Stimulated activated CD8-positive, alpha-beta memory T cell treated with anti-CD3 and anti-CD28 coated beads, Interleukin-12 subunit alpha, Interleukin-12 subunit beta, amount 100 ng/mL, for 24 hours (primary cell): ENCODE results near the gene SERTAD1.

Source experiments
- DNase-seq: peaks from one replicate; pipeline ENCODE4 v3.0.0-alpha.2; 2020; ENCODE audit errors: extremely low read depth

Gene SERTAD1

DNA sequence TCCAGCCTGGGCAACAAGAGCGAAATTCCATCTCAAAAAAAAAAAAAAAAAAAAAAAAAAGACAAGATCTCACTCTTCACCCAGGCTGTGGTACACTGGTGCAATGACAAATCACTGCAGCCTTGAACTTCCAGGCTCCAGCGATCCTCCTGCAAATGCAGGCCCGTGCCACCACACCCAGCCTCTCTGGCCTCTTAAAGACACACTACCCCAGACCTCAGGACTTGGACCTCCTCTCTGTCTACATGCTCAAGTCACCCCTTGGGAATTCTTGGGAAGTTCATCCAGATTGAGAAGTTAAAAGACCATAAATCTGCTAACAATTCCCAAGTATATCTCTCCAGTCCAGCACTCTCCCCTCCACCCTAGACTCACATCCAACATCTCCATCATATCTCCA, 25.2 kb downstream of the SERTAD1 start:
- no peak for DNase-seq

DNA sequence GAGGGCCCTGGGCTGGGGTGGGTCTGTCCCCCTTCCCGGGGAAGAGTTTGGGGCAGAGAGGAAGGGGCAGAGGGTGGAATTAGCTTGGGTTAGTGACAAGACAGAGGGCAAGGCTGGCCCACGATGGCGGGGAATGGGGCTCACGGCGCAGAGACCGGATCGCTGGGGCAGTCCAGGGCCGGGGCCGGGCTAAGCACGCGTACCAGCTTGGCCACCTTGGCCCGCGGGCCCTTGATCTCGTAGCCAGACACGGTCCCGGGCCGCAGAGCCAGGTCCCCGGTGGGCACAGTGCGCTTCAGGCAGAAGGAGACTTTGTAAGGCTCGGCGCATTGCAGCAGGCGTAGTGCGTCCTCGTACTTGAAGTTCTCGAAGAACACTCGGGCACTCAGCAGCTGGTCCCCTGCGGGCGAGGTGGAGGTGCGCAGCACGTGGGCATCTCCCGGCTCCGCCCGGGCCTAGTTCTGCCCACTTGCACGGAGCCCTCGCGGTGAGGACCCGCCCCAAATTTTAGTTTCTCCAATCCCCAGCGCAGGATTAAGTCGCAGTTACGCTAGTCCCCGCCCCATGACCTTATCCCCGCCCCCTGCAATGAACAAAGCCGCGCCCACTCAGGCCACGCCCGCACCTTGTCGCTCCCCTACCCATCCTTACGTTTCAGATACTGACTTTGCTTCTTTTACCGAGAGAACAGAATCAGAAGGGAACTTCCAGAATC, 27.2 kb downstream of the SERTAD1 start:
- DNase-seq = peak; percentile 12

DNA sequence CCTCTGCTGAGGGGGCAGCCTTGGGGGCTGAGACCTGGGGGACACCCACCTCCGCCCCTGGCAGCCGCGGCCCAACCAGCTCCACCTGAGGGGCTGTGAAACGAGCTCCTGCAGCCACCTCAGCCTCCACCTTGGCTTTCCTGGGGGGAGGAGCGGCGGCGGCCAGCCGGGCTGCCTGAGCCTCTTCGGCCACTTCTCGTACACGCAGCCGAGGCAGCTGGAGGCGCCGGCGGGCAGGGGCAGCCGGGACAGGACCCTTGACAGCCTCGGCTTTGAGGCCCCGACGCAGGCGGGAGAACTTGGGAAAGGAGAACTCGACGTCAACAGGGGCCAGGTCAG, 28.3 kb downstream of the SERTAD1 start:
- no peak for DNase-seq

DNA sequence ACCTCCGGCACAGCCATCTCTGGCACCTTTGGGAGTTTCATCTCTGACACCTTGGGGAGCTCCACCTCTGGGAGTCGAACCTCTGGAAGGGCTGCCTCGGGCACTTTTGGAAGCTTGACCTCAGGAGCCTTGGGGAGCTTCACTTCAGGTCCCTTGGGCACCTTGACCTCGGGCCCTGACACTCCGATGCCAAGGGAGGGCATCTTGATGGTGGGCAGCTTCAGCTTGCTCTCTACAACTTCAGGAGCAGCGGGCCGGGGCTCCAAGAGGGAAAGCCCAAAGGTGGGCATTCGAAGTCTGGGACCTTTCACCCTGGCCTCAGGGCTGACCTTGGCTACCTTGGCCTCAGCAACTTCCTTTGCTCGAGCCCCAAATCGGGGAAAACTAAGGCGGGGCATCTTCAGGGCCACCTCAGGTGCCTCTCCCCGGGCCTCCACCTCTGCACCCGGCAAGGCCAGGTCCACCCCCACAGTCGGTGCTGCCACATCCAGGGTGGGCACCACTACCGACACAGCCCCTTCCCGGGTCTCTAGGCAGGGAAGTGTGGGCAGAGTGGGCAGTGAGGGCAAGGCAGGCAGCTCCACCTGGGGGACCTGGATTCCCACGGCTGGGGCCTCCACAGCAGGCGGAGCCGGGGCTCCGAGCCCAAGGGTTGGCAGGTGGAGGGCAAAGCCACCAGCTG, 28.8 kb downstream of the SERTAD1 start:
- DNase-seq = no peak

DNA sequence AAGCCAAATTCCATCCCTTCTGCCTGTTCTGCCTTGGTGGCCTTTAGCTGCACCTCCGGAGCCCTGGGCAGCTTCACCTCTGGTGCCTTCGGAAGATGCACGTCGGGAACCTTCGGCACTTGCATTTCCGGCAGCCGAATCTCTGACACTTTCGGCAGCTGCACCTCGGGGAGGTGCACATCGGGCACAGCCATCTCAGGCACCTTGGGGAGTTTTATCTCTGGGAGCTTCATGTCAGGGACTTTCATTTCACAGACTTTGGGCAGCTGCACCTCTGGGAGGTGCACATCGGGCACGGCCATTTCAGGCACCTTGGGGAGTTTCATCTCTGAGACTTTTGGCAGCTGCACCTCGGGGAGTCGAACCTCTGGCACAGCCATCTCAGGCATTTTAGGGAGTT, 29.8 kb downstream of the SERTAD1 start:
- no peak for DNase-seq

DNA sequence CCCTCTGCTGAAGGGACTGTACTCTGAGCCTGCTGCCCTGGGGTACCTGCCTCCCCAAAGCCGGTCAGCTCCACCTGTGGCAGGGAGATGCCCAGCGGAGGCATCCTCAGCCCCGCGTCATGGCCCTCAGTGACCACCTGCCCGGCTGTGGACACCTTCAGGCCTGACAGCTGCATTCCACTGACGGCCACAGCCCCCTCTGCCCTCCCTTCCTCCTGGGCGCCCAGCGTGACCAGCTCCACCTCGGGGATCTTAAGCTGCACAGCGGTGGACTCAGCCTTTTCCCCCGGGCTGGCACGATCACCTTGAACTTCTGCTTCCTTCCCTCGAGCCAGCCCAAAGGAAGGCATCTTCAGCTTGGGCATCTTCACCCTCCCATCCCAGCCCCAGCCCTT, 31.0 kb downstream of the SERTAD1 start:
- no peak for DNase-seq

DNA sequence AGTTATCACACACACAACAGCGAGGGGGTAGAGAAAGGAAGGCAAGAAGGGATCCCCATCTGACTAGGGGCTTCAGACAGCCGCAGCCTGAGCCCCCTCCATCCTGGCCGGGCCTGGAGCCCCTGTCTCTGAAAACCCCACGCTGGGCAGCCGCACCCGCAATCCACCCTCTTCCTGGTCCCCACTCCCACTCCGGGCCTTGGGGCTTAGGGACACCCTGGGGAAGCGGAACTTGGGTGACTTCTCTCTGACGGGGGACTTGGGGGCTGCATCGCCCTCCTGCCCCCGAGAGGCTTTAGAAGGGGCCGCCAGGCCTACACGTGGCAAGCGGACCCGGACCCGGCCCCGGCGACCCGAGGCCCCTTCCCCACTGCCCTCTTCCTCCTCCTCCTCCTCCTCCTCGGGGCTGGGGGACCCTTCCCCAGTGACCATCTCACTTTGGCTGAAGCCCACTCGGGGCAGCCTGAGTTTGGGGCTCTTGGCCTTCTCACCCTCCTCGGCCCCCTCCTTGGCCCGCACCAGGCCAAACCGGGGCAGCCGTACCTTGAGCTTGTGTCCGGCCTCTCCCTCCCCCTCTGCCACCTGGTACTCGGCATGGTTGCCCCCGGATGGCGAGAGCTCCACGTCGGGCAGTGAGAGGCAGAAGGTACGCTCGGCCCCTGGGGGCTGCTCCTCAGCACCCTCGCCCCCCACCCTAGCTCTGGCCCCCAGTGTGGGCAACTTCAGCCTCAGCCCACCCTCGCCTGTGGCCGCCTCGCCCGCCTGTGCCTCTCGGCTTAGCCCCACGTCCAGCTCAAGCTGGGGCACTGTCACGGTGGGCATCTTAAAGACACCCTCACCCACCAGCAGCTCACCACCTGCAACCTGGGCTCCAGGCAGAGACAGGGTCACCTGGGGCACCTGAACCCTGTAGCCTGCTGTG, 31.6 kb downstream of the SERTAD1 start:
- no peak for DNase-seq

DNA sequence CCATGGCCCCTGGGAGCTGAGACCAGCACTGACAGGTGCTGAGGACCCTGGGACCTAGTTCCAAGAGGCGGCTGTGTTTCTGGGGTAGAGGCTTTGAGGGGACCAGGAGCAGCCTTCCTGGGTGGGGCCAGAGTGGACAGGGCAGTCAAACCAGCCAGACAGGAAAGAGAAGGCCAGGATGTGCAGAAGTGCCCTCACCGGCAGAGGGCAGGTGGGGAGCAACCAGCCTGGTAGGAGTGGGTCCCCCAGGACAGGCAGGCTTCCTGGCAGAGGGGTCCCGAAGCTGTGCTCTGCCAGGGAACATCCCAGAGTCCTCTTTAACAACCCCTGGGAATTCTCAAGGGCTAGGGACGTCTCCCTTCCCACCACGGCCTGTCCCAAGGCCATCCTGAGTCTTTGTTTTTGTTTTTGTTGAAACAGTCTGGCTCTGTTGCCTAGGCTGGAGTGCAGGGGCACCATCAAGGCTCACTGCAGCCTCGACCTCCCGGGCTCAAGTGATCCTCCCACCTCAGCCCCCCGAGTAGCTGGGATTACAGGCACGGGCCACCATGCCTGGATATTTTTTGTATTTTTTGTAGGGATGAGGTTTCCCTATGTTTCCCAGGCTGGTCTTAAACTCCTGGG, 32.8 kb downstream of the SERTAD1 start:
- no peak for DNase-seq

DNA sequence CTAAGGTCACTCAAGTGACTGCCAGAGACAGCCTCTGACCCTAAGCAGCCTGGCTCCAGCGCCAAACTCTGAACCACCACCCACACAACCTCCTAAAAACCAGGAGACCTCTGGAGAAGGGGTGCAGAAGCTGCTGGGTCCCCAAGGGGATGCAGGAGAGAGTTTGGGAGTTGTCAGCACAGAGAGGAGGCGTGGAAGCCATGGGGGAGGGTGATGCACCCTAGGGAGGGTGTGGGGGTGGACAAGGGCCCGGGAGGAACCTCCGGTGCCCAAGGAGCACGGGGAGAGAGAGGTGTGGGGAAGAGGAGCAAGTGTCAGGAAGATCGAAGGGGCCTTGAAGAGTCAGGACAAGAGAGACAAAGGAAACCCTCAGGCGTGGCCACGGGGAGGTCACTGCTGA, 33.7 kb downstream of the SERTAD1 start:
- no peak for DNase-seq

DNA sequence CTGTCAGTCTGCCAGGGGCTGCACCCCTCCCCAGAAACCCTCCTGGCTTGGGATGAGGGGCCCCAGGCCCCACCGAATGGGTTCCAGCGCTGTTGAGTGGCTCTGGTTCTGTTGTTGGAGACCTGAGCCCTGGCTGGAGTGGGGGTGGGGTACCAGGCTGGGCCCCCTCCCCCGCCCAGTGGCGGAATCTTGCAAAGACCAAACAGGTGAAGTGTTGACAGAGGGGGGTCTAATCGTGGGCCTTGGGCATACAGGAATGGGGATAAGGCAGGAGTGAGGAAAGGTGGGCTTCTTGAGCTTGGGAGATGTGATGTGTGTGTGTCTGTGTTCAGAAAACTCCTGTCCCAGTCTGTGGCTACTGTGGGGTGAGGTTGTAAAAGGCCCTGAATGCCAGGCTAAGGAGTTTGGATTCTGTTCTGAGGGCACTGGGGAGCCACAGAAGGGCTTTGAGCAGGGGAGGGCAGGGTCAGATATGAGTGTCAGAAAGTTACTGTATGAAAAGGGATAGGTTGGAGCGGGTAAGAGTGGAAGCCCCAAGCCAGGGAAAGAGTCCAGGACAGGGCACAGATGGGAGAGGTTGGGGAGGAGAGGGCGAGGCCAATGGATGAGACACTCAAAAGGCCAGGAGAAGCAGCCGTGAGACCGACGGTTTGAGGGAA, 35.6 kb downstream of the SERTAD1 start, which contains the start of gene HIPK4:
HIPK4 (minus strand) TSS at position 98 of the 659 bp plus-strand sequence. CDS start 279 bp downstream, outside the sequence.
- no peak for DNase-seq

DNA sequence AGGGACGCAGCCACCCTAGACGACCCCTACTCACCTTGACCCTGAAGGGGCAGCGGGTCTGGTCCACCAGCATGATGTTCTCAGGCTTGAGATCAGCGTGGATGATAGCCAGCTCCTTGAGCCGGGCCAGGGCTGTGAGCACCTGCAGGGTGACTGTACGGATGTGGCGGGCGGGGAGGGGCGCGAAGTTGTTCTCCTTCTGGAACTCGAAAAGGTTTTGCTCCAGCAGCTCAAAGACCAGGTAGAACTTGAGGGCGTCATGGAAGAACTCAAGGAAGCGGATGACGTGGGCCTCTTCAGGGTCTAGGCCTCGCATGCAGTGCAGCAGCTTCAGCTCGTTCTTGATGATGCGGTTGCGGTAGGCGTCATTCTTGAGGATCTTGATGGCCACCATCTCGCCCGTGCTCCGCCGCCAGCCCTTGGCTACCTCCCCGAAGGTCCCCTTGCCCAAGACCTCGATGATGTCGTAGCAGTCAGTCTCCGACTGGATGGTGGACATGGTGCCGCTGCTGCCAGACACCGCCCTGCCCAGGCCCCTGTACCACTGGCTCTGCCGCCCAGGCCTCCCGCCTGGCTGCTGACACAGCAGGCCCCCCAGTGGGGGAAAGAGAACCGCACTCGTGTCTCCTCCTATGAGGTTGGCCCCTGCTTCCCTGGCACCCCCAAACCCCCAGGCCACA, 36.2 kb downstream of the SERTAD1 start:
- no peak for DNase-seq

DNA sequence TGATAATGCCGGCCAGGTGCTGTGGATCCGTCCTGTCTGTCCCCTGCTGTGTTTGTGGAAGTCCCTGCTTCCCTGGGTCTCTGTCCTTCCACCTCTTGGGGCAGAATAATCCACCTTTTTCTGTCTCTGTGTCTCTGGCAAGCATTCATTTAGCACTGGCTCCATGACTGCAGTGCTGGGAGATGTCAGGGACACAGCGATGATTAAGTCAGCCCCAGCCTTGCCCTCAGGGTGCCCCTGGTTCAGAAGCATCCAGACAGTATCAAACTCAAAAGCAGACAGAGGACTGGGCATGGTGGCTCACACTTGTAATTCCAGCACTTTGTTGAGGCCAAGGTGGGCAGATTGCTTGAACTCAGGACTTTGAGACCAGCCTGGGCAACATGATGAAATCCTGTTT, 37.3 kb downstream of the SERTAD1 start:
- no peak for DNase-seq

DNA sequence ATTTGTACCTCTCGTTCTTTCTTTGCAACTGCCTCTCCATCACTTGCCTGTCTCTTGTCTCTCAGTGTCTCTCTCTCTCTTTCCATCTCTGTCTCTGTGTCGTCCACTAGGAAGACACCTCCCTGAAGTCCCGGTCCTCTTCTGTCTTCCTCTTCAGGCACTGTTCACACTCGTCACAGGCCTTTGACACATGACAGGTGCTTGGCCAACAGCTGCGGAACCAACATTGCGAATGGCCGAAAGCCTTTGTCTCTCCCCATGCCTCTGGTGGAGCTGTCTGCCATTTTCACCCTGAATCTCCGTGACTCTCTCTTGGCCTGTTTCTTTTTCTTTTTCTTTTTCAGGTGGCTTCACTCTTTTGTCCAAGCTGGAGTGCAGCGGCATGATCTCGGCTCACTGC, 38.6 kb downstream of the SERTAD1 start:
- DNase-seq = no peak

DNA sequence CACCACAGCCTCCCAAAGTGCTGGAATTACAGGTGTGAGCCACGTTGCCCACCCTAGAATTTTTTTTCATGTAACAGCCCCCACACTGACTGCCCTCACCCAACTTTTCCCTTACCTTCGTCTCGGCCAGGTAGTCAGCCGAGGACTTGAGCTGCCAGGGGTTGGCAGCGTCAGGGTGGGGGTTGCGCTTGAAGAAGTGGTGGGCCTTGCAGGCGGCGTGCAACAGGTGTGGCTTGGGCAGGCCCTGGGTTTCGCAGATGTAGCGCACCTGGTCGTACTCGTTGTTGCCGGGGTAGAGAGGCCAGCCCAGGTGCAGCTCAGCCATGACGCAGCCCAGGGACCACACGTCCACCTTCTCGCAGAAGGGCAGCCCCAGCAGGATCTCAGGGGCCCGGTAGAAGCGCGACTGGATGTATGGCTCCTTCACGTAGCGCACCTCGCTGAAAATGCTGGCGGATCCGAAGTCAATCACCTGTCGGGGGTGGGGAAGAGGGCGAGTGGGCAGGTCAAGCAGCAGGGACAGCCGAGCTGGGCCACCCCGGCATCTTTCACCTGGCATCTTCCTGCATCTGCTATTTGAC, 42.0 kb downstream of the SERTAD1 start:
- DNase-seq = no peak

DNA sequence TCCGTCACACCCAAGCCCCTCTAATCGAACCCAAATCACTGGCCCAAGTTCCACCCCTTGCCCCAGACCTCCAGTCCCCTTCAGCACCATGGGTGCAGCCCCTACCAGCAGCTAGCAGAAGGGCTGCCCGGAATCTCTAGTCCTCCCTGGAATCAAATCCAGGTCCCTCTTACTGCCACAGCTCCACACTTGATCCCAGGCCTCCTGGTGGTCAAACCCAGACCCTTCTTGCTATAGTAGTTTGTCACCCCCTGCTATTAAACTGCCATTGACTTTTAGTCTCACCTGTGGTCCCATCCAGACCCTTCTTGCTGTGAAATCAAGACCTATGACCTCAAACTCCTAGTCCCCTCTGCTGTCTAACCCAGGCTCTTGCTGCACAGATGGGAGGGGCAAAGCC, 44.5 kb downstream of the SERTAD1 start:
- DNase-seq = no peak

DNA sequence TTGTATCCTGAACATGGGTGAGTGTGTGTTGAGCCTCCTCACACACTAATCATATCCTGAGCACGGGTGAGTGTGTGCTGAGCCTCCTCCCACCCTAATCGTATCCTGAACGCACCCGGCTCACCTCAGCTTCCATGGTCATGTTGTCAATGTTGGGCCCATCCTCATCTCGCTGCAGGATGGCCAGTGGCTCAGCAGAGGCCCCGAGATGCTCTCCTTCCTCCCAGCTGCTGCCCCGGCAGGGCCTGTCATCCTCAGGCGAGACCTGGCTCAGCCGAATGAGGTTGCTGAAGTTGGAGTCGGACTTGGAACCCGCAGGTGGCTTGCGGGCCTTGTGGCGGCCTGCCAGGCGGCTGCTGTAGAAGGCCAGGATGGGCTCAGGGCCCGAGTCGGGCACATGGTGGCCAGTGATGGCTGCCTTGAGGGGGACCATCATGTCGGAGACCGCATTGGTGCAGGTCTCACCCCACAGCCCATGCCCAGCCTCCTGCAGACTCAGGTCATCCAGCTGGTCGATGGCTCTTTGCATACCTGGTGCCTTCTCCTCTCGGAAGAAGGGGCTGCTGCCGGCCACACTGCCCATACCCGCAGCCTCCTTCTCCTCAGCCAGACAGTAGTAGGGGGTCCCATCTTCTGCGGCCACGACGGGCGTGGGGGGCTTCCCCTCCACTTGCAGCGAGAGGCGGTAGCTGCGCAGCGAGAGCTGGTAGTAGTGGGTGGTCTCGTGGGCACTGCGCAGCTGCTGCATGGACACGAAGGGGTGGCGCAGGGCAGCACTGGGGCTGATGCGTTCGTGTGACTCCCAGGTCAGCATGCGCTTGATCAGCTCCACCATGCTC, 45.4 kb downstream of the SERTAD1 start:
- DNase-seq = no peak

DNA sequence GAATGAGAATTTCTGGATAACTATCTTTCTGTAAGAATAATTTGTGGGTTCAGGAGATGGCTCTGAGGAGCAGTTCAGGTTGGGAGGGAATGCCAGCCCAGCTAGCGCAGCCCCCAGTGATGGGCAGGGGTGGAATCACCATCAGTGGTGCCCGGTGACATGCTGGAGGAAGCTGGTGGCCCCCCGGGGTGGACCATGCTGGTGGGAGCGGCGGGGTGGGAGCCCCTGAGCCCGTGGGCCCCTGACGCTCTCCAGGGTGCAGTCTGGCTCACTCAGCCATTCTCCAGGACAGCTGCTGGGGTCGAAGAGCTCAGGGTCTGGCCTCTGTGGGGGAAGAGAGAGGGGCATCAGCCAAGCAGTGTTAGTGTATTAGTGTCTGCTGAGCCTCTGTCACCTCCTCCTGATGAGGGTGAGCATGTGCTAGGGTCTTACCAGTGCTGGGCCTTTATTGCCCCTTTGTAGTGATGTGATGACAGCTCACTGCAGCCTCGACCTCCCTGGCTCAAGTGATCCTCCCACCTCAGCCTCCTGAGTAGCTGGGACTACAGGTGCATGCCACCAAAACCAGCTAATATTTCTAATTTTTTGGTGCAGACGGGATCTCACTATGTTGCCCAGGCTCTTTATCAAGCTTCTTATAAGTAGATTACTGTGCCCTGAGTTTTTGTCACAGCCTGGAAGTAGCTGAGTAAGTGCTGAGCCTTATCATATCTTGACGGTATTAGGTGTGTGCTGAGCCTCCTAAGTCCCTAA, 46.2 kb downstream of the SERTAD1 start:
- DNase-seq = no peak

DNA sequence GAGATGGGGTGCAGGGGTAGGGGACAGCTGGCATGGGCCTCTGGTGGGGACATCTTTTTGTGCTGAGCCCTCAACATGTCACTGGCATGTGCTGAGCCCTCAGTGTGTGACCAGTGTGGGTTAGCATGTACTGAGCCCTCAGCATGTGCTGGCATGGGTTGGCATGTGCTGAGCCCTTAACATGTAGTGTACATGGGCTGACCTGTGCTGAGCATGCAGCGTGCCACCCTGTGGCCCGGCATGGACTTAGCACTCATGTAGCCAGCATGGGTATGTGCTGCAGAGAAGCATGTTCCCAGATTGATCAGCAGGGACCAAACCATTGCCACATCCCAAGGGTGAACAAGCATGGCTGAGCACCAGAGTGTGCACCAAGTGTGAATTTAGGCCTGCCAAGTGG, 47.3 kb downstream of the SERTAD1 start:
- no peak for DNase-seq

DNA sequence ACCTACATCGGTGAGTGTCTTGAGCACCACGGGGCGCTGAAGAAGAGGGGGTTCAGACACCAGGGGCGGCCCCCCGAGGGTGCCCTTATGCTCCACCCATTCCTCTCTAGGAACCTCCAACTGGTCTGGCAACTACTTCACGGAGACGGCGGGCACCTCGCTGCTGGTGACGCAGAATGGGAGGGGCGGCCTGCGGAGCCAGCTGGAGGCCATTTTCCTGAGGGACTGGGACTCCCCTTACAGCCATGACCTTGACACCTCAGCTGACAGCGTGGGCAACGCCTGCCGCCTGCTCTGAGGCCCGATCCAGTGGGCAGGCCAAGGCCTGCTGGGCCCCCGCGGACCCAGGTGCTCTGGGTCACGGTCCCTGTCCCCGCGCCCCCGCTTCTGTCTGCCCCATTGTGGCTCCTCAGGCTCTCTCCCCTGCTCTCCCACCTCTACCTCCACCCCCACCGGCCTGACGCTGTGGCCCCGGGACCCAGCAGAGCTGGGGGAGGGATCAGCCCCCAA, 47.9 kb downstream of the SERTAD1 start:
- no peak for DNase-seq
